K562 (cell line): ENCODE measurements around the gene IFNA6.

Experiments
- CEBPB ChIP-seq: fragments of 450-650 bp; IDR thresholded peaks from 2 replicates; pipeline ENCODE4 v1.6.1; 2016; ENCODE audit warnings: missing genetic modification characterization, missing compliant biosample characterization
- EZH2 ChIP-seq: IDR thresholded peaks from 2 replicates; pipeline ENCODE4 v1.6.1; 2012; ENCODE audit warnings: low read depth, mild to moderate bottlenecking, inconsistent platforms, low read length, borderline replicate concordance
- POLR2AphosphoS5 ChIP-seq: IDR thresholded peaks from 2 replicates; pipeline ENCODE4 v1.6.1; 2011; ENCODE audit warnings: mild to moderate bottlenecking, low read depth, low read length, moderate library complexity; ENCODE audit not compliant: control insufficient read depth, insufficient read depth
- PTTG1 ChIP-seq: fragments of 450-650 bp; IDR thresholded peaks from 2 replicates; pipeline ENCODE4 v1.6.1; 2016; ENCODE audit warnings: low read depth, mild to moderate bottlenecking, missing genetic modification characterization, missing compliant biosample characterization
- ZNF280B ChIP-seq: fragments of 250-450 bp; sonication (Bioruptor Pico); IDR thresholded peaks from 2 replicates; pipeline ENCODE4 v1.5.1; 2021; ENCODE audit warnings: mild to moderate bottlenecking

- no peak for TF ChIP-seq ZNF280B
- TF ChIP-seq EZH2: no peak
- TF ChIP-seq CEBPB (tag): no peak
- no peak for TF ChIP-seq POLR2AphosphoS5
- no peak for TF ChIP-seq PTTG1 (tag)
Measured at GRCh38 chr9:21305213-21305612, 45.5 kb downstream of the IFNA6 start, which contains the start of gene IFNA5.
